GM12801 (cell line): ENCODE measurements around the gene SEC31B.

Experiments used
- TF ChIP-seq, protein P1 (sequence below): IDR thresholded peaks from one replicate; pipeline ENCODE4 v1.5.1; 2011; ENCODE audit warnings: control low read depth; ENCODE audit not compliant: insufficient read length; ENCODE audit errors: extremely low read depth

The SEC31B gene

GRCh38 chr10:100528123-100528886 lies 8.6 kb upstream of the SEC31B start:
- TF ChIP-seq, protein P1, sequence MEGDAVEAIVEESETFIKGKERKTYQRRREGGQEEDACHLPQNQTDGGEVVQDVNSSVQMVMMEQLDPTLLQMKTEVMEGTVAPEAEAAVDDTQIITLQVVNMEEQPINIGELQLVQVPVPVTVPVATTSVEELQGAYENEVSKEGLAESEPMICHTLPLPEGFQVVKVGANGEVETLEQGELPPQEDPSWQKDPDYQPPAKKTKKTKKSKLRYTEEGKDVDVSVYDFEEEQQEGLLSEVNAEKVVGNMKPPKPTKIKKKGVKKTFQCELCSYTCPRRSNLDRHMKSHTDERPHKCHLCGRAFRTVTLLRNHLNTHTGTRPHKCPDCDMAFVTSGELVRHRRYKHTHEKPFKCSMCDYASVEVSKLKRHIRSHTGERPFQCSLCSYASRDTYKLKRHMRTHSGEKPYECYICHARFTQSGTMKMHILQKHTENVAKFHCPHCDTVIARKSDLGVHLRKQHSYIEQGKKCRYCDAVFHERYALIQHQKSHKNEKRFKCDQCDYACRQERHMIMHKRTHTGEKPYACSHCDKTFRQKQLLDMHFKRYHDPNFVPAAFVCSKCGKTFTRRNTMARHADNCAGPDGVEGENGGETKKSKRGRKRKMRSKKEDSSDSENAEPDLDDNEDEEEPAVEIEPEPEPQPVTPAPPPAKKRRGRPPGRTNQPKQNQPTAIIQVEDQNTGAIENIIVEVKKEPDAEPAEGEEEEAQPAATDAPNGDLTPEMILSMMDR: no peak

DNA sequence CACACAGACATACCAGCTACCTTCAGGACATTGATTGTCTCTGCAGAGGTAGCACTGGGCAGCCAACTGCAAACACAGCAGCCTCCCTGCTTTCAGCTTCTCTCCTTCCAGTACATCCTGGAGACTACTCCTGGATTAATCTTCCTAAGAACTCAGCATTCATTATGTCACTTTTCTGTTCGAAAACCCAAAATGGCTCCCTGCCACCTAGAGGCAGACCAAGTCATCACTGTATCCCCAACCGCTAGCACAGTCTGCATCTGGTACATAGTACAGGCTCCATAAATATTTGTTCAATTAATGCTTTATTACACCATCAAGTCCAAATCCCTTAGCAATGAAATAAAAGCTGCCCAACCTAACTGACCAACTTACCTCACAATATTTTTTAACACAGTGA lies 5.0 kb upstream of the SEC31B start:
- TF ChIP-seq, protein P1: no peak

- TF ChIP-seq, protein P1: no peak
These were observed 4.5 kb upstream of the SEC31B start for GRCh38 chr10:100524206-100524605.

DNA sequence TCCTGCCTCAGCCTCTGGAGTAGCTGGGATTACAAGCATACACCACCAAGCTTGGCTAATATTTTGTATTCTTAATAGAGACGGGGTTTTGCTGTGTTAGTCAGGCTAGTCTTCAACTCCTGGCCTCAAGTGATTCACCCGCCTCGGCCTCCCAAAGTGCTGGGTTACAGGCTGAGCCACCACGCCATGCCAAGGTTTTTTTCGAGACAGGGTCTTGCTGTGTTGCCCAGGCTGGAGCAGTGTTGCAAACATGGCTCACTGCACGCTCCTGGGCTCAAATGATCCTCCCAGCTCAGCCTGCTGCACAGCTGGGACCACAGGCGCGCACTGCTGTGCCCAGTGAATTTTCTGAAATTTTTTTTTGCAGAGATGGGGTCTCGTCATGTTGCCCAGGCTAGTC lies 3.3 kb upstream of the SEC31B start:
- TF ChIP-seq, protein P1: no peak

DNA sequence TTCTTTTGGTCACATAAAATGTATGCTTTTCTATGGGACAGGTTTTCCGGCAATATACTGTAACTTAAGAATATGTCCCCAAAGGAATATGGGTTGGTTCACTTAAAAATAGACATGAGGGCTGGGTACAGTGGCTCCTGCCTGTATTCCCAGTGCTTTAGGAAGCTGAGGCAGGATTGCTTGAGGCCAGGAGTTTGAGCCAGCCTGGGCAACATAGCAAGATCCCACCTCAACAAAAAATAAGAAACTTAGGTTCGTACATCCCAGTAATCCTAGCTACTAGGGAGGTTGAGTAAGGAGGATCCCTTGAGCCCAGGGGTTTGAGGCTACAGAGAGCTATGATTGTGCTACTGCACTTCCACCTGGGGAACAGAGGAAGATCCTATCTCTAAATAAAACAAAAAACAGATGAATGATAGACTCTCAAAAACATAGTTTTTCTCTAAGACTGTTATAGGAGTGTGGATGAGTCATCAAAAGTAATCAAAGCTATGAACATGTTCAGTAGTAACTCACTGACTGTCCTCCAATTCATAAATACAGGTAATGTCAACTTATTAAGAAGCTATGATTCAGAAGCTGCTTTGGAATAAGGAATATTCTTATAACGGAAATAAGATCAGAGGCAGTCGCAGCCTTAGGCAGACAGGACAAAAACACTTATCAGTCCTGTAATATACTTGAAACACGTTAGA lies 2.6 kb upstream of the SEC31B start:
- TF ChIP-seq, protein P1: no peak

DNA sequence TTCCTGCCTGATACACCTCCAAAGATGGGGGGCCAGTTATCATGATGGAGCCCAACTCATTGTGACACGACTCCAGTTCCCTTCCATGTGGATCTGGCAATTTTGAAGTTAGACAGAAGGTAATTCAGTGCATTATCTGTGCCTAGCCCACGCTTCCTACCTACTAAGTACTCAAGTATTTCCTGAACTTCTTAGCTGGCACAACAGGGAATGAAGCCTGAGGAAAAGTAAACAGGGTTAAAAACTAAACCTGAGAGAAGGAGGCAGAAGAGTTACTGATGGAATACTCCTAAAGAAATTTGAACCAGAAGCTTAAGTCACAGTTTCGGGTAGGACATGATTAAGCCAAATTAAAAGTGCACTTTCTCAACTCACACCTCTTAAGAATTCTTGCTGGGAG lies 1.1 kb upstream of the SEC31B start:
- TF ChIP-seq, protein P1: no peak

GRCh38 chr10:100518761-100519241 lies 860 bp downstream of the SEC31B start:
- TF ChIP-seq, protein P1: no peak
